Diencephalon (tissue), 1 donor: ENCODE measurements around the gene COG1. TPM values are rescaled to one million over a fixed set of nuclear protein-coding genes. Genes with fewer than 3 reads are reported as not detected.

Experiments
- total RNA-seq: library from RNA; depleted of rRNA; stranded (reverse); fragments of >200 nt; gene quantifications from one replicate; pipeline ENCODE4 v1.2.3, GENCODE V29; 2014

COG1 gene
- total RNA-seq: 21.9 TPM

GRCh38 chr17:73192894-73193701, at the start of gene COG1:
Gene COG1 (plus strand): TSS chr17:73193055. CDS start chr17:73193070, 15 bp downstream.

Other genes with a start within 250 kb of the COG1 start
- 6.9 TPM for gene SLC39A11, start 100.4 kb upstream of the COG1 start, total RNA-seq
- 13.4 TPM for gene SSTR2, start 28.0 kb upstream of the COG1 start, total RNA-seq
- gene CPSF4L, start 68.8 kb downstream of the COG1 start, total RNA-seq: not detected
- 61.8 TPM for gene CDC42EP4, start 118.9 kb downstream of the COG1 start, total RNA-seq